Stimulated activated CD4-positive, alpha-beta T cell treated with anti-CD3 and anti-CD28 coated beads, Interleukin-4, amount 100 ng/mL, for 4 hours (primary cell): ENCODE measurements around the gene CHD9NB.
"Not testable (repeated sequence)": the region's sequence is repeated elsewhere in the genome, so short reads cannot be mapped to it uniquely, and the experiment has no call there.

Experiments
- DNase-seq, 2 experiments: peaks; one replicate each; pipeline ENCODE4 v3.0.0-alpha.2; 2020

CHD9NB gene

DNA sequence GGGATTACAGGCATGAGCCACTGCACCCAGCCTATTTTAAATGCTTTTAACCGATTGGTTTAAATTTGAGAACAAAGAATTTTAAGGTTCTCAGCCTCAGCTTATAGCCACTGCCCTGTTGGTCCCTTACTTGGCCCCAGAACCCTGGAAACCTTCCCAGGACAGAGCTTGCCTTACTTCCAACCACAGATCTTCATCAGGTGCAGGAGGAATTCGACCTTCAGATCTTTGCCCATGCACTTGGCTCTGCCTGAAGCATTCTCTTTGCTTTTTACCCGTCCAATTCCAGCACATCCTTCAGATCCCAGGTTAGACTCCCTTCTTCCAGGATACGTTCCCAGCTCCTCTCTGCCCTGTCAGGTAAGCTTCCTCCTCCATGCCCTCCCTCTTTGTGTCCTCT lies 29.8 kb upstream of the CHD9NB start:
- no peak for DNase-seq

DNA sequence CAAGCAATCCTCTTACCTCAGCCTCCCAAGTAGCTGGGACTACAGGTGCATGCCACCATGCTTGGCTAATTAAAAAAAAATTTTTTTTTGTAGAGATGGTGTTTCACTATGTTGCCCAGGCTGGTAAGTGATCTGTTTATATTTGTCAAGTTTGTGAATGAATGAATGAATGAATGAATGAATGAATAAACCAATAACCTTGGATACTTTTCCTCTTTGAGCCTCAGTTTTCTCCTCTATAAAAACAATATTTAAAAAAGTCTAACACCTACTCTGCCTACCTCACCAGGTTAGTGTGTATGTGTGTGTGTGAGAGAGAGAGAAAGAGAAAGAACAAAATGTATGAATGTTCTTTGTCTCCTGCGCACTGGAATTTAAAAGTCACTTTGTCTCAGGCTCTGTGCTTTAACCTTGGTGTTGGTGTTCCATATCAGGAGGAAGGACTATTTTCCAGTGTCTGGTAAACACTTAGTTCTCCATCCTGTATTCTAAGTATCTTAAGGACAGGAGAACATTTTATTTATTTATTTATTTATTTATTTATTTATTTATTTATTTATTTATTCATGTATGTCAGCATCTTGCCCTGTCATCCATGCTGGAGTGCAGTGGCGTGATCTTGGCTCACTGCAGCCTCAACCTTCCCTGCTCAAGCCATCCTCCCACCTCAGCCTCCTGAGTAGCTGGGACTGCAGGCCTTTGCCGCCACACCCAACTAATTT lies 29.1 kb upstream of the CHD9NB start:
- no peak for DNase-seq

DNA sequence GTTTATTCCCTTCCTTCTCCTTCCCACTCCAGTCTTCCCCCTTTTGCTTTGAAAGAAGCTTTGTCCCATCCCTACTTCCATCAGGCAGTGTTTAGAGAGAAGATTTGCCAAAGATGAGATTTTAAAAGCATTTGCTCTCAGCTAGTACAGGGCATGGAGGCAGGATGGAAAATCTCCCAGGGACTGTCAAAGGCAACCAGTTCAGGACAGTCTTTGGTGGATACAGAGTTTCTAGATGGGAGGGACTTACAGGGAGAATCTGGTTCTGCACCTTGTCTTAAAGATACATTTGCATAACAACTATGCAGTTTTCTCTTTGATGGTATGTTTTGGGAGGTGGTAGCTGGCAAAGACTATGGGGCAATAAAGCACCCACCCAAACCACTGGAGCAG lies 28.3 kb upstream of the CHD9NB start:
- DNase-seq: no peak

DNA sequence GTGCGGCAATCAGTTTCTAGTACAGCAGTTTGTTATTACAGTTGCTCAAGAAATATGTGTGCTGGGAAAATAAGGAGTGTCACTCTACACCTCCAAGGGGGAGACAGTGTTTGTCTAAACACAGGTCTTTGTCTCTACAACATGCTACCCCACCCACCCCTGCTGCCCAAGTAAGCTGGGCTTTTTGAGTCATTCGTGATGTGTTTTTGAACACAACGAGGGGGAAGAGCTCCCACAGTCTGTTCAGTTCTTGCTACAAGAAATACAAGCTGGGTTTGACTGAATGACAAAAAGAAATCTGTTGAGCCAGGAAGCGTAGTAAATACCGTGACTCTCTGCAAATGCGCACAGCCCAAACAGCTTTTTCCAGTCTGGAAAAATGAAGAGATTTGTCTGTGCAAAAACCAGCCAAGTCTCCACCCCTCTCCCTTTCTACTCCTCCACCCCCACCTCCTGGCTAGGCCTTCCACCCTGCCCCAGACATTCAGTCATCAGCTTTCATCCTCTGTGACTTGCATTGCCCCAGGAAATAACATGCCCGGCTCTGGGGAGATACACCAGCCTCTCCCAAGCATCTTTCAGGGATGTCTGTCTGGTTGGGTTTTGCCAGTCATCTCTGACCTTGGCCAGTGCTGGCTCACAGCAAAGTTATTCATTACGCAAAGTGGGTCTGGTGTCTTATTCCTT lies 27.8 kb upstream of the CHD9NB start:
- DNase-seq: no peak

DNA sequence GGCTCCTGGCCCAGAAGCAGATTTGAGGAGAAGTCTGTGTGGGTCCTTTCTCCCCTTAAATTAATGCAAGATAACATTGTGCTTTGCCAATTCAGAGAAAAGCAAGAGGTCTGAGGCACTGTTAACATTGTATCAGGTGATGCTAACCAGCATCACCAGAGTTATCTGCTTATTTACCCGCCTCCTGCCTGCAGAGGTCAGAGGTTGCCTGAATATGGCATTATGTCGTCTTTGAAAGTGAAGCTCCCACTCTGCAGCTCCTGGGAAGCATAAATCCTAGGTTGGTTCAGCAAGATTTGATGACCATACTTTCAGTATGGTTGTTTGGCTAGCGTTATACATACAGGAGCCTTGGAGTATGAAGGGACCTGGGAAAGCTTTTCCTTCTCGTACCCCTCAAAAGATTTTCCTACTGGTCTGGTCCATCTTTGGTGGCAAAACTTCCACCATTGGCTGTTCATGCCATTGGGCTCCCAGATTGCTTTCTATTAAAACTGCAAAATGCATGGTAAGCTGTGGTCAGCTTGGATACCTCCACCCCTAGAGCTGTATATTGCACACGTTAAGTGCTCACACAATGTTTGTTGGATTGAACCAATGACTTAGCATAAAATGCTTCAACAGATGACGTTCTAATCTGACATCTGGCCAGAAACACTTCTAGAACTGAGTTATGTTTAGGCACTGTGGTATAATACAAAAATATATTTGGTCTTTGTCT lies 26.2 kb upstream of the CHD9NB start:
- DNase-seq: no peak

DNA sequence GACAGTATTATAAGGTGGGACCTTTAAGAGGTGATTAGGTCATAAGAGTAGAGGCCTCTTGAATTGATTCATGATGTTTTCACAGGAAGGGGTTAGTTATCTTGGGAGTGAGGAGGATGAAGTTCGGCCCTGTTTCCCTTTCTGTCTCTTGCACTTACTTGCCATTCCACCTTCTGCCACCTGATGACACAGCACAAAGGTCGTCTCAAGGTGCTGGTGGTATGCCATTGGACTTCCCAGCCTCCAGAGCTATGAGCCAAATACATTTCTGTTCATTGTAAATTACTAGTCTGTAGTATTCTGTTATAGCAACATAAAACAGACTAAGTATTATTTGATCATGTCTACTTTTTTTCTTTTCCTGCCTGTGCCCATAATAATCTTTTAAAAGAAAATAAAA lies 25.6 kb upstream of the CHD9NB start:
- no peak for DNase-seq

DNA sequence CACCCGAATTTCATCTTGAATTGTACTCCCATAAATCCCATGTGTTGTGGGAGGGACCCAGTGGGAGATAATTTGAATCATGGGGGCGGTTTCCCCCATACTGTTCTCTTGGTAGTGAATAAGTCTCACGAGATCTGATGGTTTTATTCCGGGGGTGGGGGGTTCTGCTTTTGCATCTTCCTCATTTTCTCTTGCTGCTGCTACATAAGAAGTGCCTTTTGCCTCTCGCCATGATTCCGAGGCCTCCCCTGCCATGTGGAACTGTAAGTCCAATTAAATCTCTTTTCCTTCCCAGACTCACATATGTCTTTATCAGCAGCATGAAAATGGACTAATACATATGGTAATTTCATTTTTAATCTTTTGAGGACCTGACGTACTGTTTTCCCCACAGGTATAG lies 22.8 kb upstream of the CHD9NB start:
- DNase-seq: not testable (repeated sequence)

DNA sequence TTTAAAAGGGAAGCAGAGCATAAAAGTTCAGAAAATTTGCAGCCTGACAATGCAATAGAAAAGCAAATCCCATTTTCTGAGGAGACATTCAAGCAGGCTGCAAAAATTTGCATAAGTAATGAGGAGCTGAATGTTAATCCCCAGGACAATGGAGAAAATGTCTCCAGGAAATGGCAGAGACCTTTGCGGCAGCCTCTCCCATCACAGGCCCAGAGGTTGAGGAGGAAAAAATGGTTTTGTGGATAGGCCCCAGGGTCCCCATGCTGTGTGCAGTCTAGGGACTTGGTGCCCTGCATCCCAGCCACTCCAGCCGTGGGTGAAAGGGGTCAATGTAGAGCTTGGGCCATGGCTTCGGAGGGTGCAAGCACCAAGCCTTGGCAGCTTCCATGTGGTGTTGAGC lies 21.6 kb upstream of the CHD9NB start:
- not testable (repeated sequence) for DNase-seq

DNA sequence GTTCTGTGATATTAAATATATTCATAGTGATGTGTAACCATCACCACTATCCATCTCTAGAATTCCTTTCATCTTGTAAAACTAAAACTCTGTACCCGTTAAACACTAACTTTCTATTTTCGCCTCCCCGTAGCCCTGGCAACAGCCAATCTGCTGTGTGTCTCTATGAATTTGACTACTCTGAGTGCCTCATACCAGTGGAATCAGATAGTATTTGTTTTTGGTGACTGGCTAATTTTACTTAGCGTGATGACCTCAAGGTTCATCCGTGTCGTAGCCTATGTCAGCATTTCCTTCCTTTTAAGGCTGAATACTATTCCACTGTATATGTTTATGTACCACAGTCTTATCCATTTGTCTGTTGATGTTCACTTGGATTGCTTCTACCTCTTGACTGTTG lies 20.3 kb upstream of the CHD9NB start:
- DNase-seq: no peak

DNA sequence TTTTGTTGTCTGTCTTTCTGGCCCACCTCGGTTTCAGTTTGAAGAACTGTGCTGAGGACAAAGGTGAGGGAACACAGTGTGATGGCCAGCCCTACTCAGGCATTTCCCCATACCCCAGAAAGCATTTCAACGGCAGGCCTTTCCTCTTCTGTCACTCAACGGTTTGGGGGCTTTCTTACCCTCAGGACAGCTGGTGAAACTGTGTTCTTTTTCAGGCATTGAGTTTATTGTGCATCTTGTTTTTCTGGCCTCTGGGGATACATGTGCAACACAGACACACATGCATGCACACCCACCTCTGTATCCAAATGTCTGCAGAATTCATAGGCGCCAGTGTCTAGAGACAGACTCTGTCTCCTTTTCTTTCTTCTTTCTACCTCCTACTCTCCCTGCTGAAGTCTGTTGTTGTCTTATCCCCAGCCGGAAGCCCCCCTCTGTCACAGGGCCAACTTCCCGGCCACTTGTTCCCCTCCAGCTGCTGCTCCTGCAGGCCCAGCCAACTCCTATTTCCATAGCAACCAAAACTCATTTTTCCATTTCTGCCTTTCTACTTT lies 19.1 kb upstream of the CHD9NB start:
- DNase-seq: no peak

DNA sequence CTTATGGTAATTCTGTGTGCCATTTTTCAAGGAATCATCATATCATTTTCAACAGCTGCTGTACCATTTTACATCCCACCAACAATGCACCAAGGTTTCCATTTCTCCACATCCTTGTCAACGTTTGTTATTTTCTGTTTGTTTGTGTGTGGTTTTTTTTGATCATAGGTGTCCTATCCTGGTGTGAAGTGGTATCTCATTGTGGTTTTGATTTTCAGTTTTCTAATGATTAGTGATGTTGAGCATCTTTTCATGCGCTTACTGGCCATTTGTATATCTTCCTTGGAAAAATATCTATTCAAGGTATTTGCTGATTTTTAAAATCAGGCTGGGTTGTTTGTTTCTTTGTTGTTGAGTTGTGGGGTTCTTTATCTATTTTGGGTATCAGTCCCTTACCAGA lies 17.1 kb upstream of the CHD9NB start:
- no peak for DNase-seq

DNA sequence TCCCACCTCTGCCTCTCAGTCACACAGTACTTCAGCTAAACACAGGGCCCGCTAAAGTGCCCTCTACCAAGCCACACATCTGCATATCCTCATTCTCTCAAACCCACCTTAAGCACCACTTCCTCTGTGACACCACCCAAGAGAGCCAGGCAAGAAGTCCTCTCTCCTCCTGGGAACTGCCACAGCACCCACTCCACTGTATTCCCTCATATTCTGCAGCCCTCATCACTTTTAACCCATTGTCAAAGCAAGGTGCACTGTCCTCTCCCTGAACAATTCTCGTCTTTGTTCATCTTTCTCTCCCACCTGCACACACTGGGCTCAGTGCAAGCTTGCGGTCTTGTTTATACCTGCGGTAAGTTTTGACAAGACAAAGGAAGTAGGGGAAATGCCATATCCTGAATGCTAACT lies 15.7 kb upstream of the CHD9NB start:
- no peak for DNase-seq

DNA sequence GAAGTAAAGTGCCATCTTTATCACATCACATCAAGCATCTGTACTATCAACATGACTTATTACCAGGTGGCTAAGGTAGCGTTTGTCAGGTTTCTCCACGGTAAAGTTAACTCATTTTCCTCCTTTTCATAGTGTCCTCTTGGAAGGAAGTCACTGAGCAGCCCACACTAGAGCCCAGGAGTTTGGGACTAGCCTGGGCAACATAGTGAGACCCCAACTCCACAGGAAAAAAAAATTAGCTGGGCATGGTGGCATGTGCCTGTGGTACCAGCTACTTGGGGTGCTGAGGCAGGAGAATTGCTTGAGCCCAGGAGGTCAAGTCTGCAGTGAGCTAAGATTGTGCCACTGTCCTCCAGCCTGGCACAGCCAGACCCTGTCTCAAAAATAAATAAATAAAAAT lies 15.0 kb upstream of the CHD9NB start:
- no peak for DNase-seq

DNA sequence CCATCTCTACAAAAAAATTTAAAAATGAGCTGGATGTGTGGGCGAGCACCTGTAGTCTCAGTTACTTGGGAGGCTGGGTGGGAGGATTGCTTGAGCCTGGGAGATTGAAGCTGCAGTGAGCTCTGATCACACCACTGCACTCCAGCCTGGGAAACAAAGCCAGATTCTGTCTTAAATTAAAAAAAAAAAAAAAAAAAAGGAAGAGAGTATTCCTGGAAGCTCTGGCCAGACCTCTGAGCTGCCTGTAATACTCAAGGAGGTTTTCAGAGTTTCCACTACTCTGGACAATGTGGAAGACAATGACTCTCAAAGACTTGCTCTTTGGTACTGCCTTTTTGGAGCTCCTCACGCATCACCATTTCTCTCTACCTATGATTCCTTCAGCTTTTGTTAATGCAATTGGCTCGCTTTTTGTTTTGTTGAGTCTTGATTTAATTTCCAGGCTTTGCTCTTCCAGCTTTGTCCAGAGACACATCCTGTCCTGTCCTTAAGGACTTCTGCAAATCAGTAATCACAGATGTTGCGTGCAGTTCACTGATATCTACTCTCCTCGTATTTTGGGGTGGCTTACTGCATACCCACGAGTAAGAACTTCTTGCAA lies 12.9 kb upstream of the CHD9NB start:
- DNase-seq: no peak

DNA sequence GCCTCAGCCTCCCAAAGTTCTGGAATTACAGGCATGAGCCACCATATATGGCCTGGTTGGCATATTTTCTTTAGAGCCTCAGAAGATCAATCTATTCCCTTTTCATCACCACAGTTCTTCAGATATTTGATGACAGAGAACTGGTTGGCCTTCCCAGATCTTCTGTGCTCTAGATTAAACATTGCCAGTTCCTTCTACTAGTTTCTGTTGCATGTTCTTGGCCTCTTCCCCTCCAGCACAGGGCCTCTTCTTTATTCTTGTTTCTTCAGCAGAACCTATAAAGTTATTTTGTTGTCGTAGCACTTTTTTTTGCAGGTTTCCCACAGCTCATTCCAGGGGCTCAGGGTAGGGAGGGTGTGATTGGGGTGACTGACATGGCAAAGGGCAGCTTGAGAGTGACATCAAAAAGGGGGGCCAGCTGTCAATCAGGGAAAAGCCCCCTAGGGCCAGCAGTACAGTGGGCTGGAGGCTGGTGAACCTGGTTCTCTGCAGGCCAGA lies 11.4 kb upstream of the CHD9NB start:
- no peak for DNase-seq

DNA sequence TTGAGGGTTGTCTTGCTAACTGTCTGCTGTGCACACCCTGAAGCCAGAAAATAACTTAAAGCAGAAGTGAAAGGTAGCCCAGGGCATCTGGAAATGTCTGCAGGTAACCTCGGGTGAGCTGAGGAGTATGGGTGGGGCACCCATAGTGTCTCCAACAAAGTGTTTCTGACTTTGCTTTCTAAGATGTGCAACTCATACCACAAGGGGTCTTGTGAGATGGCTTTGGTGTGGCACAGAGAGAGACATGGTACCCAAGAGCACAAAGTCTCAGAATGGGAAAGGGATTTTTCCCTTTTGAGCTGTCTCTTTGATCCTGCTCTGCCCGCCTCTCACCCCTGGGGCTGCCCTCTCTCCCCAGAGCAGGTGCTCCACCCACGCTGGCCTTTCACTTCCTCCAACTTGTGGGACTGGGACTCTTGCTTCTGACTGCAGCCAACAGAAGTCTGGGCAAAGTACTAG lies 9.0 kb upstream of the CHD9NB start:
- peak; percentile 7 to 11 for DNase-seq

DNA sequence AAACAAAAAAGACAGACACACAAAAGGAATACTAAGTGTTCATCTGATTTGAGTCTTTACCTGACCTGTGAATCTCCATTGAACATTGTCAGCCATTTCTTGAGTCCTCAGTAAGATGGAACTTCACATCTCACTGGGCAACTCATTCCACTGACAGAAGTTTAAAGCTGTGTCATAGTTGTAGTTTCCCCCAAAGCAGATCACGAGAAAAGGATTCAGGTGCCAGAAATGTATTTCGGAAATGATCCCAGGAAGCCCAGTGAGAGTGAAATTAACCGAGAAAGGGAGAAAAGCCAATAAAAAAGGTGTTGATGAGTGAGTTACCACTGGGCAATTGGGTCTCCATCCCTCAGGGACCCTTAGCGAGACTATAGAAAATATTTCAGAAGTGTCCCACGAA lies 8.6 kb upstream of the CHD9NB start:
- no peak for DNase-seq

DNA sequence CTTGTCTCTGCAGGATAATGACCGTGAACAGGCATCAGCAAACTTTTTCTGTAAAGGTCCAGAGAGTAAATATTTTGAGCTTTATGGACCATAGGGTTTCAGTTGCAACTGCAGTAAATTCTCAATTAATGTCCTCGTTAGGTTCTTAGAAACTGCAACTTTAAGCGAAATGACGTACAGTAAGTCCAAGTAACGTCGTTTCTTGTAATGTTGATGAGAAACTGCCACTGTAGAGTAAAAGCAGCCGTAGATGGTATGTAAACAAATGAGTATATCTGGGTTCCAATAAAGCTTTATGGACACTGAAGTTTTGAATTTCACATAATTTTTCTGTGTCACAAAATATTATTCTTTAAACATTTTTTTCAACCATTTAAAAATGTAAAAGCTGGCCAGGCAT lies 7.0 kb upstream of the CHD9NB start:
- no peak for DNase-seq

DNA sequence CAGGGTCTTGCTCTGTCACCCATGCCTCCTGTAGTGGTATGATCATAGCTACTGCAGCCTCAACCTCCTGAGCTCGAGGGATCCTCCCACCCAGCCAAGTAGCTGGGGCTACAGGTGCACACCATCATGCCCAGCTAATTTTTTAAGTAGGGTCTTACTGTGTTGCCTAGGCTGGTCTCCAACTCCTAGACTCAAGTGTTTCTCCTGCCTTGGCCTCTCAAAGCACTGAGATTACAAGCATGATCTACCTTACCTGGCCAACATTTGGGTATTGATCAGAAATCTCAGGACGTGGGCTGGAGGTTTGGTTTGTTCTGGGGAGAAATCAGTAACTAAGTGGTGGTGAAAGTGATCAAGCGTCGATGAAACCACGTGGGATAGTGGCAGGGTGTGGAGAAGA lies 6.2 kb upstream of the CHD9NB start:
- no peak for DNase-seq

DNA sequence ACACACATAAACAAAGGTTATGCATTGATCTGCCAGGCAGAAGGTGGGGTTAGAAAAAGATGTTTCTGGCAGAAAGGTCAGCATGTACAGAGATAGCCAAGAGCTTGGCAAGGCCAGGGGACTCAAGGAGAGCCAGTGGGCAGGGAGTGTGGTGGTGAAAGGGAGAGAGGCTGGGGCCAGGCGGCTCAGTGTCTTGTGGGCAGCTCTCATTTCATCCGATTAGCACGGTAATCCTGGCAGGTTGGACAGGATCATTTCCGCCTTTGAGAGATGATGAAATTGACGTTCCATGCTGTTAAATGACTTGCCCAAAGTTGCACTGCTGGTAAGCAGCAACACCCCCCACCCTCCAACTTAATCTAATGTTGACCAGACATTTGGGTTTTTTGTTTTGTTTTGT lies 5.7 kb upstream of the CHD9NB start:
- no peak for DNase-seq

DNA sequence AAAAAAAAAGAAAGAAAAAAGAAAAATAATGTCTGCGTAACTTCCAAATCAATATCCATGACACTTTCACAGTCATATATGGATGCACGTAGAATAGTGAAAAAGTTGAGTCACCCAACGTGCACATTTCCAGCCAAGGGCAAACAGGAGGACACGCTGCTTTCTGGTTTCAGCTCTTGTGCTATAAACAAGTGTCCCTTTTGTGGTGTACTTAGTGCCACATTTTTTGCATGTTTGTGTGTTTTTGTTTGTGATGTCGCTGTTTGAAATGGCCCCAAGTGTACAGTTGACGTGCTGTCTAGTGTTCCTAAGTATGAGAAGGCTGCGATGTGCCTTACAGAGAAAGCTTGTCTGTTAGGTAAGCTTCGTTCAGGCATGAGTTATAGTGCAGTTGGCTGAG lies 5.0 kb upstream of the CHD9NB start:
- DNase-seq: no peak

DNA sequence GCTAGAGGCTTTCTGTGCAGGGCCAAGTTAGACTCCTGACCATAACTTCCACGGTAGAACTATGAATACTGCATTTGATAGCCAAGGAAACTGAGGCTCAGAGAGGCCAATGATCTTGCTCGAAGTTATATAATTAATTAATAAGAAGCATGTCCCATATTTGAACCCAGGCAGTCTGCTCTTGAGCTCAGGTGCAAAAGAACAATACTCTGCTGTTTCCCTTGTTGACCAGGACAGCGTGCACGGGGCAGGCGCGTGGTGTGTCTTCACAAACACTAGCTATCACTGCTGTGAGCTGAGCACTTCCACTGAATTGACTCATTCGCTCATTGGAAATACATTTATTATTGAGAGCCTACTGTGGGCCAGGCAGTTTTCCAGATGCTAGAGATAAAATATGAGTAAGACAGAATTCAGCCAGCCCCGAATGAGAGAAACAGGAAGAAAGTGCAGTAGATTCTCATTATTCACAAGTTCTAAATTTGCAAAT lies 3.7 kb upstream of the CHD9NB start:
- DNase-seq: no peak
